ENCODE data around the gene TAS2R13.

The TAS2R13 gene, protein sequence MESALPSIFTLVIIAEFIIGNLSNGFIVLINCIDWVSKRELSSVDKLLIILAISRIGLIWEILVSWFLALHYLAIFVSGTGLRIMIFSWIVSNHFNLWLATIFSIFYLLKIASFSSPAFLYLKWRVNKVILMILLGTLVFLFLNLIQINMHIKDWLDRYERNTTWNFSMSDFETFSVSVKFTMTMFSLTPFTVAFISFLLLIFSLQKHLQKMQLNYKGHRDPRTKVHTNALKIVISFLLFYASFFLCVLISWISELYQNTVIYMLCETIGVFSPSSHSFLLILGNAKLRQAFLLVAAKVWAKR

DNA sequence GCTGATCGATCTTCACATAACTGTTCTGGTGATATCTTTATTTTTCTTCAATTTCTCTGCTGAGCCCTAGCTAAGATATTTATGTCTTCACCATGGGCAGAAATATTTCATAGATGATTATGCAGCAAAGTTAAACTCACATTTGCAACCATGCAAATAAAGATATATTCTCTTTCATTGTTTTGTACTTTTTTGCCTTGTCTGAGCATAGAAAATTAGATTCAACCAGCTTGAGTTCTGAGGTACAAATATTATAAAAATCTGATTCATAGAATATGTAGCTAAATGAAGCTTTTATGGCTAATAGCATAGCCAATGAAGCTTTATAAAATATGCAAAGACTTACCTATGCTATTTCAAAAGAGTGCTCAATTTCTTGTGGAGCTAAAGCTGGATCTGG is at the start of gene TAS2R13:
Gene TAS2R13, minus strand, starts transcription at position 101 of the 400 bp plus-strand sequence. CDS start 264 bp downstream, outside the sequence.
- no peak for DNase-seq

DNA sequence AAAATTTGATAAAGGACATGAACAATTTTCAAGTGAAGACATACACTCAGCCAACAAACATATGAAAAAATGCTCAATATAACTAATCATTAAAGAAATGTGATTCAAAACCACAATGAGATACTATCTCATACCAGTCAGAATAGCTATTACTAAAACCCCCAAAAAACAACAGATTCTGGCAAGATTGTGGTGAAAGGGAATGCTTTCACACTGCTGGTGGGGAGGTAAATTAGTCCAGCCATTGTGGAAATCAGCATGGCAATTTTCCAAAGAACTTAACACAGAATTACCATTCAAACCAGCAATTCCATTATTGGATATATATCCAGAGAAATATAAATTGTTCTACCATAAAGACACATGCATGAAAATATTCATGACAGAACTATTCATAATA is 48.4 kb upstream of the TAS2R13 start:
- DNase-seq = no peak

DNA sequence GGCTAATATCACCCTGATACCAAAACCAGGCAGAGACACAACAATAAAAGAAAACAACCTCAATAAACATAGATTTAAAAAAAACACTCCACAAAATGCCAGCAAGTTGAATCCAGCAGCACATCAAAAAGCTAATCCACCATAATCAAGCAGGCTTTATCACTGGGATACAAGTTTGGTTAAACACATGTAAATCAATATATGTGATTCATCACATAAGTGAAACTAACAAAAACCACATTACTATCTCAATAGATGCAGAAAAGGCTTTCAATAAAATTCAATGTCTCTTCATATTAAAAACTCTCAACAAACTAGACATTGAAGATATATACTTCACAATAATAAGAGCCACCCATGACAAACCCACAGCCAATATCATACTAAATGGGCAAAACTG is 46.7 kb upstream of the TAS2R13 start:
- no peak for DNase-seq

DNA sequence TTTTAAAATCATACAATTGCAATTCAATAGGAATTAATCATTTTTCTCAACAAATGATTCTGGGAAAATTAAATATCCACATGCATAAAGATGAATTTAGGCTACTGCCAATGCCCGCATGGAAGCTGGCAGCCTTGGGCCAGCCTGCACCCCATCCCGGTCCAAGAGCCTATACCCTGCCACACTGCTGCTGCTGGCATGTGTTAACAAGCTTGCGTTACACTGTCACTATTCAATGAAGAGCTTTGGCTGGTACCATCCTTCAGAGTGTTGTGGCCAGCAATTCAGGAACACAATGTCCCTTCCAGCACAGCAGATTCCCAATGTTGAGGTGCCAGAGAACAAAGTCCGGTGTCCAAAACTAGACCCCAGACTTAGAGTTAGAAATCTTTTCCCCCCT is 43.3 kb upstream of the TAS2R13 start:
- DNase-seq = no peak

DNA sequence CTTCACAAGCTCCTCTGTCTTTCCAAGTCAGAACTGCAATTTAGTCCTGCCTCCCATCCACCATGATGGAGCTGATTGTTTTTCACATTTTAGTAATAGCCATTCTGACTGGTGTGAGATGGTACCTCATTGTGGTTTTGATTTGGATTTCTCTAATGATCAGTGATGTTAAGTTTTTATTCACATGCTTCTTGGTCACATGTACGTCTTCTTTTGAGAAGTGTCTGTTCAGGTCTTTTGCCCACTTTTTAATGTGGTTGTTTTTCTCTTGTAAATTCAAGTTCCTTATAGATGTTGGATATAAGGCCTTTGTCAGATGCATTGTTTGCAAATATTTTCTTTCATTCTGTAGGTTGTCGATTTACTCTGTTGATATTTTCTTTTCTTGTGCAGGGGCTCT is 33.8 kb upstream of the TAS2R13 start:
- no peak for DNase-seq

DNA sequence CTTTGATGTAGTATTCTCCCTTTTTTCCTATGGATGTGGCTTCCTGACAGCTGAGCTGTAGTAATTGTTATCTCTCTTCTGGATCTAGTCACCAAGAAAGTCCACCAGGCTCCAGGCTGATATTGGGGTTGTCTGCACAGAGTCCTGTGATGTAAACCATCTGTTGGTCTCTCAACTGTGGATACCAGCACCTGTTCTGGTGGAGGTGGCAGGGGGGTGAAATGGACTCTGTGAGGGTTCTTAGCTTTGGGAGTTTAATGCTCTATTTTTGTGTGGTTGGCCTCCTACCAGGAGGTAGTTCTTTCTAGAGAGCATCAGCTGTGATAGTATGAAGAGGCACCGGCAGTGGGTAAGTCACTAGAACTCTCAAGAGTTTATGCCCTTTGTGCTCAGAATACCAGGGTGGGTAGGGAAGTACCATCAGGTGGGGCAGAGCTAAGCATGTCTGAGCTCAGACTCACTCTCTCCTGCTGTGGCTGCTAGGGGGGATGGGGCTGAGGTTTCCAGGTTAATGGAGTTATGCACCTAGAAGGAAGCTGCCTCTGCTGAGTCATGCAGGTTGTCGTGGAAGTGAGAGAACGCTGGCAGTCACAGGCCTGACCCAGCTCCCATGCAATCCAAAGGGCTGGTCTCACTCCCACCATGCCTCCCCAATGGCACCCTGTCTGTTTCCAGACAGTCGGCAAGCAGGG is 32.7 kb upstream of the TAS2R13 start:
- DNase-seq = no peak

DNA sequence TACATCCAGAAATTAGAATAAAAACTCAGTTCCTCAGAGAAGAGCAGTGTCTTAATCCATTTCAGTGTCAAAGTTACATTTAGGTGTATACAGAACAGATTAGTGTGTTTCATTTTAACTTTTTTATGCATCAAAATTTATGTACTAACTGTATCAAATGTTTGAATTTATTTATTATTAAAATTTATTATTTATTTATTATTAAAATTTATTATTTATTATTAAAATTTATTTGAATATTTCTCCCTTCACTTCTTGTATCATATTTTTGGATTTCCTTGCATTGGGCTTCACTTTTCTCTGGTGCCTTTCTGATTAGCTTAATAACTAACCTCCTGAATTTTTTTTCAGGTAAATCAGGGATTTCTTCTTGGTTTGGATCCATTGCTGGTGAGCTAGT is 32.0 kb upstream of the TAS2R13 start:
- no peak for DNase-seq

DNA sequence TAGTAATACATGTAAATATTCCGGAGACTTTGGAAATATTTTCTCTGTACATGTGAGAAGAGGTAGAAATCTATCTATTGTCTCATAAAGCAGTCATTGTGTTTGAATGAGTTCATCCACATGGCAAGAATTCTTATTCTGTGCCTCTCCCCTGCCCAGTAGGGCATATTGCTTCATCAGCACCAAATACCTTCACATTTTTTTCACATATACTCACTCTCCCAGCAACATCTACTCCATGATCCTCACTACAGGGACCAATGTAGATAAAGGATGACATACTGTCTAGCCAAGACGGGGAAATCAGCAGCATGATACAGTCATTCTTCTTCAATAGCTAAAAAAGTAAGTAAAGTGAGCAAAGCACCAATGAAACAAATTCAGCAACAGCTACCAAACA is 31.0 kb upstream of the TAS2R13 start:
- no peak for DNase-seq

DNA sequence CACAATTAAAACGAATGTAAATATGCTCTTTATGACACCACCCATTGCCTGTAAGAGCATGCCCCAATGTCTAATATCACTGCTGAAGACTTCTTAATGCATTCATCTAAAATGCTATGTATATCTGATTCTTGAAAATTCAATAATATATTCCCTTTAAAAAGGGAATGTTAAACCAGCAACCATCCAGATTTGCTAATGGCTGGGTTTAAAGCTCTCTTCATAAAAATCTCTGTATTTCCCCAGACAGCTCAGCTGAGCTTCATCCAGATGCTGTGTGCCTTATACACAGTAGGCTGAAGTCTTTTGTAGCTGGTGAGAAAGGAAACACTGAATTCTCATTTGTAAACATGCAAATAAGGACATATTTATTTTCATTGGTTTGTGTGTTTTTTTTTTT is 29.8 kb upstream of the TAS2R13 start, which contains the start of gene TAS2R14:
Gene TAS2R14, minus strand, starts transcription at position 101 of the 400 bp plus-strand sequence. Its CDS starts 56 bp downstream, at position 45.
- no peak for DNase-seq

DNA sequence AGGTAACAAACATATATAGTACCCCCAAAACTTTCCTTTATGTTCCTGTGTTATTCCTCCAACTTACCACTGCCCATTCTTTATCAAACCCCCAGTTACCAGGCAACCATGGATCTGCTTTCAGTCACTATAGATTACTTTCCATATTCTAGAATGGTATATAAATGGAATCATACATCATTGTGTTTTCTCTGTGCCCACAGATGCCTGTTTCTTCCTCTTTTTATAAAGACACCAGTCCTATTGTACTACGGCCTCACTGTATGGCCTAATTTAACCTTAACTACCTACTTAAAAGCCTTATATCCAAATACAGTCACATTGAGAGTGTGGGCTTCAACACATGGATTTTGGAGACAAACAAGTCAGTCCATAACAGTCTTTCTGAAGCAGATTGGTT is 27.1 kb upstream of the TAS2R13 start:
- DNase-seq = no peak

DNA sequence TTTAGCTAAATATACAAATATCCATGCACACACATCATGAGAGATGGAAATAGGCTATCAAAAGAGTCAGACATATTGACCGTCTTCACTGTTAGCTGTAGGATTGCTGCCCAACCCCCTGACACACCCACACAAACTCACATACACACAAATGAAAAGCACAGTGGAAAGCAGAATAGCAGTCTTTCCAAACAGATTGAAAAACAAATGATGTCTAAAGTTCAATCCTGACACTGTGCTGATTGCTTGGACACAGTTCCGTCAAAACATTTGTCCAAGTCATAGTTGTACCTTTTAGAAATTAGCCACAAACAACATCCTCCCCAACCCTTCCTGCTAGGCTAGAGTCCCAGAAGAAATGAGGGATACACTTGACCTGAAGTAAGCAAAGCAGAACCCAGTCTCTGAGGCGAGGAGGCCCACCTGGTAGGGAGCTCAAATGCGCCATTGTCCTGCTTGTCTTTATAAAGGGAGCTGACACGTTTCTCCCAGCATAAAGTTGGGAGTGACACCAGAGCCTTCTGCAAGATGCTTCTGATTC is 19.5 kb upstream of the TAS2R13 start, which contains the start of gene PRH2:
Gene PRH2, plus strand, starts transcription at position 491 of the 541 bp plus-strand sequence. Its CDS starts 38 bp downstream, at position 529.
- DNase-seq = no peak

DNA sequence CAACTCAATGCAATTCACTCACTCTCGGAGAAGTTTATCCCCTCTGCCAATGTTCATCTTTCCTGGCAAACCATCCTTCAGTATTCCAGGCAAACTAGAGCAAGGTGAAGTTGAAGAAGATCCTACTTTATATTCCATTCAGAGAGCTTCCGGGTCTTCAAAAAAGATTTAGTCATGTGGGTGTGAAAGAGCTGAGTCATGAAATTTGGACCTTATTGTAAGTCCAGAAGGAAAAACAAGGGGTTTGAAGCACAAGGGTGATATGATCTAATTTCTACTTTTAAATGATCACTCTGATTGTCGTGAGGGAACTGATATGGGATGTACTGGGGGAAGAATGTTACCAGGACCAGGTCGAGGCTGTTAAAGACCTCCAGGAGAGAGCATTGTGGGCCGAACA is 16.9 kb upstream of the TAS2R13 start:
- no peak for DNase-seq

DNA sequence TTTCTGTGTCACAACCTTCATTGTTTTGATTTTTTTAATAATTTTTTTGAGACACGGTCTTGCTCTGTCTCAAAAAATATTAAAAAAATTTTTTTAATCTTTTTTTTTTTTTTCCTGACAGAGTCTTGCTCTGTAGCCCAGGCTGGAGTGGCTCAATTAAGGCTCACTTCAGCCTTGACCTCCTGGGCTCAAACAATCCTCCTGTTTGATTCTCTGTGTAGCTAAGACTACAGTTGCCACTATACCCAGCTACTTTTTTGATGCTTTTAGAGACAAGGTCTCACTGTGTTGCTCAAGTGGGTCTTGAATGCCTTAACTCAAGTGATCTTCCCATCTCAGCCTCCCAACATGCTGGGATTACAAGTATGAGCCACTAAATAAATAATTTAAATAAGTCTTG is 10.4 kb upstream of the TAS2R13 start:
- DNase-seq = no peak

DNA sequence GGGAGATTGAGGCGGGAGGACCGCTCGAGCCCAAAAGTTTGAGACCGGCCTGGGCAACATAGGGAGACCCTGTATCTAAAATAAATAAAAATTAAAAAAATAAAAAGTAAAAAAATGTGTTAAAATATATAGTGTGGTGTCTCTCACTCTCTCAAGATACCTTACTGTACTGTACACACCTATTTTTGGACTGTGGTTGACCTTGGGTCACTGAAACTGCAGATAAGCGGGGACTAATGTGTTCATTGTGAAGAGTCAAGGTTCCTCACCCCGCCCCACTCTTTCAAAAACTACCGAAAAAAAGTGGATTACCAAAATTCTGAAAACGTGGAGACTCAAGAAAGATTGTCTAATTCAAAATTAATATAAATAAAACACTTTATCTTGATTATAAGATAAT is 1.0 kb upstream of the TAS2R13 start:
- no peak for DNase-seq

DNA sequence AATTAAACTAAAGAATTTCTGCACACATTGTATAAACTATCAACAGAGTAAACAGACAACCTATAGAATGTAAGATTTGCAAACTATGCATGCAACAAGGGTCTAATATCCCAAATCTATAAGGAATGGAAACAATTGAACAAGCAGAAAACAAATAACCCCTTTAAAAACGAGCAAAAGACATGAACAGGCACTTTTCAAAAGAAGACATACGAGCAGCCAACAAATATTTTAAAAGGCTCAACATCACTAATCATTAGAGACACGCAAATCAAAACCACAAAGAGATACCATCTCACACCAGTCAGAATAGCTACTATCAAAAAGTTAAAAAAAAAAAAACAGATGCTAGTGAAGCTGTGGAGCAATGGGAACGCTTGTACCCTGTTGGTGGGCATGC is 4.7 kb downstream of the TAS2R13 start:
- DNase-seq = no peak

DNA sequence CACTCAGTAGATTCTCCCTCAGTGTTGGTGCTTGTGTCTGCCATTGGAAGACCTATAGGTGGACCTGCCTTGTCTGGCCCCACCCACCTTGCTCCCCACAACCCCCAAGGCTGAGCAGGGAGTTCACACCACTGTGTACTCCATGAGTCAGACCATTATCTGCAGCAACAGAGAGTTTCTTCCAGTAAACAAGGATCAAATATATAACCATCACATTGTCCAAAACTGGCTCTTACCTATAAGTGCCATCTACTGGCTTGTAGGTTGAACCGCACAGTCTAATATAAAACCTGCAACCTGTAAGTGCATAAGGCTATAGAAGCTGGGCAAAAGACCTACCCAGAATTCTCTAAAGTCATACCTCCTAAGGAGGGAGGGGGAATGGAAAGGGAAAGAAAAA is 7.9 kb downstream of the TAS2R13 start:
- DNase-seq = no peak

DNA sequence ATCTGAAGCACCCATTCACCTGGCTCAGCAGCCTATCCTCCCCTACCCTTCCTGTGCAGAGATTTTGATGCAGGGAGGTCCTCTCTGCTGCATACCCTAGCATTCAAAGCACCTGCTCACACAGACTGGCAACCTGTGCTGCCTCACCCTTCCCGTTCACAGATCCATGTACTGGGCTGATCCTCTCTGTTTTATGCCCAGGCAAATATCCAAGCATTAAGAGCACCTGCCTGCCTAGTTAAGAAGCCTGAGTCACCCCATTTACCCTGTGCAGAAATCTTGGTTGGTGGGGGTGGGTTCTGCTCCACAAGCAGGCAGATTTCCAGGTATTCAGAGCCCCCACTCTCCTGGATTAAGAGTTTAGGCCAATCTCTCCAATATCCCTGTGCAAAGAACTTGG is 8.4 kb downstream of the TAS2R13 start:
- no peak for DNase-seq

DNA sequence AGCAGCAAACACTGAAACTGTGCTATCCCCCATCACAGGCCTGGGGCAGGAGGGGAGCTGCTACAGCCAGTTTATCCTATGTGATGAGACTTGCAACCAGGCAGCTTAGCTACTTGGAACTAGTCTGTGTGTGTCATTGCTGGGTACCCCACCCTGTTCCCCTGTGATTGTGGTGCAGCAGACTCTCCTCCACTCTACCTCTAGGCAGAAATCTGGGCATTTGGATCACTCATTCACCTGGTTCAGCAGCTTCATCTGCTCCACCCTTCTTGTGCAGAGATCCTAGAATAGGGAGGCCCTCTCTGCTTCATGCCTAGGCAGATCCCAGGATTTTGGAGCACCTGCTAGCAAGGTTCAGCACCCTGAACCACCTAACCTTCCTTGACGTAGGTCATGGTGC is 8.8 kb downstream of the TAS2R13 start:
- DNase-seq = no peak

DNA sequence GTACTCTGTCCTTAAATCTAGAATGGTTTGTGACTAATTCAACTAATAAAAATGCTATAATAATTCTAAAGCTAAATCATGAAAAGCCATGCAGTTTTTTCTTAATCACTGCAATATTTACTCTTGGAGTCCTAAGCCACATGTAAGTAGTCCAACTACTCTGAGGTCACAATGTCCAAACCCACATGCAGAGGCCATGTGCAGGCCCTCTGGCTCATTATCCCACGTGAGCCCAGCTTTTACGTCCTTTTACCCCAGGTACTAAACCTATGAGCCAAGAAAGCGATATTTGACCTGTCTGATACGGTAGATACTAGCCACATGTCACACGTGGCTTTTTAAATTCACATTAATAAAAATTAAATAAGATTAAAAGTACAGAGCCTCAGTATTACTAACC is 12.5 kb downstream of the TAS2R13 start:
- DNase-seq = no peak

DNA sequence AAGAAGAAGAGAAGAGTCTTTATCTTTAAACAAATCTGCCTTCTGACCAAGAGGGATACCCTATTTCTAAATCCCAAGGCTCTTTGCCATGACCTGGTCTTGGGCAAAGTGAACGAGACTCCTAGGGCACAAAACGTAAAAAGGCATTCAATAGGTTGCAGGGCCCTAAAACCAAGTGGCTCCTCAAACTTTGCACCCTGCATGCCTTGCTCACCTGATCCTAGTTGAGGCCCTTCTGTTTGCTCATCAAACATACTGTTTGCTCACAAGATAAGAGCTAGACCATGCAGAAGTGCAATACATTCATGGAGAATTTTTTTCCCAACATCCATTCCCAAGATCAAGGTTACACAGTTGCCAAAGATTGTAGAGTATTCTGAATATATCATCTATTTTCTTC is 17.4 kb downstream of the TAS2R13 start:
- DNase-seq = no peak

DNA sequence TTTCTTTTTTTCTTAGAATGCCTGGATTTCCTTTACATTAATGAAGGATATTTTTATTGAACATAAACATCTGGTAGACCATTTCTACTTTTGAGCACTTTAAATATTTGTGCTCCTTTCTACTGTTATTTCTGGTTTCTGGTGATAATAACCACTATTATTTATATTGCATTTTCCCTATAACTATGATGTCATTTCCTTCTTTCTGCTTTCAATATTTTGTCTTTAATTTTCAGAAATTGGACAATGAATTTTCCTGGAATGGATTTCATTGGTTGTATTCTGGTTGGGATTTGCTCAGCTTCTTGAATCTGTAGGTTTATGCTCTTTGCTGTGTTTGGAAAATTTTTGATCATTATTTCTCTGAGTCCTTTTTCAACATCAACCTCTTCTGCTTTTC is 20.1 kb downstream of the TAS2R13 start:
- no peak for DNase-seq

DNA sequence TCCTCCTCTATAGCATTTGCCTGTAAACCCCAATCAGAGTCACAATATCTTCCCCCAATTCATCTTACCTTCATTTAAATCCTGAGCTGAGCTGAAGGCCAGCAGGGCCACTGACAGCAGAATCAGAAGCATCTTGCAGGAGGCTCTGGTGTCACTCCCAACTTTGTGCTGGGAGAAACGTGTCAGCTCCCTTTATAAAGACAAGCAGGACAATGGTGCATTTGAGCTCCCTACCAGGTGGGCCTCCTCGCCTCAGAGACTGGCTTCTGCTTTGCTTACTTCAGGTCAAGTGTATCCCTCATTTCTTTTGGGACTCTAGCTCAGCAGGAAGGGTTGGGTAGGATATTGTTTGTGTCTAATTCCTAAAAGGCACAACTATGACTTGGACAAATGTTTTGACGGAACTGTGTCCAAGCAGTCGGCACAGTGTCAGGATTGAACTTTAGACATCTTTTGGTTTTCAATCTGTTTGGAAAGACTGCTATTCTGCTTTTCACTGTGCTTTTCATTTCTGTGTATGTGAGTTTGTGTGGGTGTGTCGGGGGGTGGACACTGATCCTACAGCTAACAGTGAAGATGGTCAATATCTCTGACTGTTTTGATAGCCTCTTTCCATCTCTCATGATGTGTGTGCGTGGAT is 25.2 kb downstream of the TAS2R13 start, which contains the start of gene PRH1:
Gene PRH1, minus strand, starts transcription at position 170 of the 640 bp plus-strand sequence. Its CDS starts 38 bp downstream, at position 132.
- DNase-seq = no peak

DNA sequence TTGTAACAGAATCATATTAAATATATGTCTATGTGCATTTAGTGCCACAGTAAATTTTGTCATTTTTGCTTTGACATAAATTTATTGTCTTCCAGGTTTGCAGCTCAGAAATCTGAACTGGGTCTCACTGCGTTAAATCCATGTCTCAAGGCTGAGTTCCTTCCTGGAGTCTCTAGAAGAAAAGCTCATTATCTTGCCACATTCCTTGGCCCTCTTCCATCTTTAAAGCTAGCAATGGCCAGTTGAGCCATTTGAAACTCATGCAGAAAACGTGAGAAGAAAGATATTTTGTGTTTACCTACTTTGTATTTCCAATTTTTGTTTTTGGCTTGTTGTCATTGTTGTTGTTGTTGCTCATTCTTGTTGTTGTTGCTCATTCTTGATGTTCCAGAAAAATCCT is 36.0 kb downstream of the TAS2R13 start:
- DNase-seq = no peak

DNA sequence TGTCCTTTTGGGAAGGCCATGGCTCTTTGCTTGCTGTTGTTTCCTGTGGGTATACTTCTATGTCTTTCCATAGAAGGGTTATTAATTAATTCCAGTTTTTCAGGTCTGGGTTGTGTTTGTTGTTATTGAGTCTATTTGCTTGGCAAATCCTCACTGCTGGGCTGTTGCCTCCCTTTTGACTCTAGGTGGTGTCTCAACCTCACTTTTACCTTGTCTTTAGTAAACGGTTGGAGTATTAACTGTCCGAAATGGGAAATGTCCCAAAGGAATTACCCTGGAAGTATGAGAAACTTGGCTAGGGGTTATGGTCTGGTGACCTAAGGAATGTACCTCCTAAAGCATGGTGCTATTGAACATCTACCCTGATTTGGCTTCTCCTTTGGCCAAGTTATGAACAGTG is 42.0 kb downstream of the TAS2R13 start:
- no peak for DNase-seq
